Keratinocyte (primary cell): ENCODE results near the gene PPP1R37.

Experiments used
- EZH2 ChIP-seq: IDR thresholded peaks from one replicate; pipeline ENCODE4 v1.6.1; 2012; ENCODE audit warnings: inconsistent platforms, mild to moderate bottlenecking, low read length, moderate library complexity
- TF ChIP-seq, protein P1 (sequence below), 3 experiments: IDR thresholded peaks in 1 of 3; conservative IDR thresholded peaks in 1 of 3; optimal IDR thresholded peaks in 1 of 3; 2 replicates in 2 of 3; 3 replicates in 1 of 3; pipeline versions ENCODE3 to v1.5.1; 2011; ENCODE audit warnings: low read length in 3 of 3, mild to moderate bottlenecking in 3 of 3, moderate library complexity in 2 of 3, control low read depth in 1 of 3, inconsistent platforms in 1 of 3; ENCODE audit not compliant: insufficient read depth in 2 of 3; ENCODE audit errors: extremely low read depth in 1 of 3

DNA sequence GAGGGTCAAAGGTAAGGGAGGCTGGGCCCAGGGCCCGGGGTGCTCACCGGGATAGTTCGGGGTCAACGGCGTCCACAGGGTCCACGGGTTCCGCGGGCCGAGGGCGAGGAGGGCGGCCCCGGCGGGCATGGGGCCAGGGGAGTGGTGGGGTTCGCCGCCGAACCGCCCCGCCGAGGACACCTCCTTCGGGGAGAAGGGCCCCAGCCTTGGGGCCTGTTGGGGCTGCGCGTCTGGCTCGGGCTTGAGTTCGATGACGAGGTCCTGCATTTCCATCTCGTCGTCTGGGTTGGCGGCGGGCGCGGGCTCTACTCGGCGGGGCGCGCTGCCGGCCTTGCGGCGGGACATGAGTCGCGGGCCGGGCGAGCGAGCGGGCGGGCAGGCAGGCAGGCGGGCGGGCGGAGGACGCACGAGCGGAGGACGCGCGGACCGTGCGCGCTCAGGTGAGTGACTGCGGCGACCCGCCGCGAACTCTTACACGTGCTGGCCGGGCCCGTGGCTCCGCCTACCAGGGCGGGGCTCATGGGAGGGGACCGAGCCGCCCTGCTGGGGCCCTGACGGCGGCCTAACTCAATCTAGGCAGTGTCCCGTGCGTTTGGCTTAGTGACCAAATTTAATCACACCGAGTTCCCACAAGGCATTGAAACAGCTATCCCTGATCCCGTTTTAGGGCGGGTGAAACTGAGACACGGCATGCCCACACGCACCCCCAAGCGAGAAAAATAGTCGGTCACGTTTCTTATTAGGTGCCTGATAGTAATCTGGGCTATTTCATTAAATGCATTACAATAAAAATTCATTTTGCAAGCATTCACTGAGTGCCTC, 16.7 kb upstream of the PPP1R37 start, which contains the start of gene ZNF296:
- TF ChIP-seq, protein P1, sequence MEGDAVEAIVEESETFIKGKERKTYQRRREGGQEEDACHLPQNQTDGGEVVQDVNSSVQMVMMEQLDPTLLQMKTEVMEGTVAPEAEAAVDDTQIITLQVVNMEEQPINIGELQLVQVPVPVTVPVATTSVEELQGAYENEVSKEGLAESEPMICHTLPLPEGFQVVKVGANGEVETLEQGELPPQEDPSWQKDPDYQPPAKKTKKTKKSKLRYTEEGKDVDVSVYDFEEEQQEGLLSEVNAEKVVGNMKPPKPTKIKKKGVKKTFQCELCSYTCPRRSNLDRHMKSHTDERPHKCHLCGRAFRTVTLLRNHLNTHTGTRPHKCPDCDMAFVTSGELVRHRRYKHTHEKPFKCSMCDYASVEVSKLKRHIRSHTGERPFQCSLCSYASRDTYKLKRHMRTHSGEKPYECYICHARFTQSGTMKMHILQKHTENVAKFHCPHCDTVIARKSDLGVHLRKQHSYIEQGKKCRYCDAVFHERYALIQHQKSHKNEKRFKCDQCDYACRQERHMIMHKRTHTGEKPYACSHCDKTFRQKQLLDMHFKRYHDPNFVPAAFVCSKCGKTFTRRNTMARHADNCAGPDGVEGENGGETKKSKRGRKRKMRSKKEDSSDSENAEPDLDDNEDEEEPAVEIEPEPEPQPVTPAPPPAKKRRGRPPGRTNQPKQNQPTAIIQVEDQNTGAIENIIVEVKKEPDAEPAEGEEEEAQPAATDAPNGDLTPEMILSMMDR (optimal IDR thresholded peaks at IDR 0.05 in 1 of 3, IDR thresholded peaks at IDR 0.05 in 1 of 3, conservative IDR thresholded peaks at IDR 0.05 in 1 of 3; ENCODE audit: extremely low read depth in 1 of 3, insufficient read depth in 2 of 3, low read length in 3 of 3): no peak
- TF ChIP-seq EZH2: no peak
